ENCODE results near the gene FBXO9. TPM values are rescaled to one million over a fixed set of nuclear protein-coding genes. Genes with fewer than 3 reads are reported as not detected.
A peak's percentile ranks its signal among the peaks of the same experiment; 100 is the strongest.

The FBXO9 gene
- polyA plus RNA-seq, 2 of the 4 experiments (the other 2 are of a cell fraction): 32.1 to 67.6 TPM

DNA sequence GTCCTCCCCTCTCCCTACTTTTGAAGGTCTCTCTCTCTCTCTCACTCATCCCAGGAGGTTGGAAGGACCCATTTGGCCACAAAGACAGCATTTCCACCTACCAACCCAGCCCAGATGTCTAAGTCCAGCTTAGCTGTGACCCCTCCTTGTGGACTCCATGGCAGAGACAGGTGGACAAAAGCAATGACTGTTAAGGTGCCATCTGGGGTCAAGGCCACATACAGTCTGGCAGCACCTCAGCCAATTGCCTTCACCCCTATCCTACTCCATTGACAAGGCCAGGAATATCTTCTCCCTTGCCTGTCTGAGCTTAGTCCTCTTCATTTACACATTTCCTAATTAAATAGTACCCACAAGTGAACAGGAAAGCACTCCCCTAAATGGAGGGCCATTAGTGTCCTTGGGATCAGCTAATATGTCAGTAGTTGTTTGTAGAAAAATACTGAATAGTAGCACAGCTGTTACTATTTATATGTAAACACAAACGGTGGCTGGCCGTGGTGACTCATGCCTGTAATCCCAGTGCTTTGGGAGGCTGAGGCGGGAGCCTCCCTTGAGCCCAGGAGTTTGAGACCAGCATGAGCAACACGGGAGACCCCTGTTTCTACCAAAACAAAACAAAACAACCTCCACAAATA is 54.7 kb downstream of the FBXO9 start:
- Histone ChIP-seq H3K4me2 (peak overlapping the region; percentile 52), H3K4me3 (no peak overlapping the region), H3K27ac (peak overlapping the region in 1 of 2 experiments; percentile 42; a peak in 2 of 6 replicates), H3K9me3 (no peaks in the 10 kb centered on the region), H3K4me1 (peaks cover 18% of the 10 kb centered on the region)
- no peak for FAIRE-seq
- POLR2A ChIA-PET: no interaction called here
- 2% methylated on average over 4 of the region's 4 CpGs for WGBS (ENCODE audit: missing lambda C conversion rate)
- CTCF ChIA-PET: interaction anchor here (1.2 kb wide), 1 partner anchor 53 kb away, joined by 3 read pairs; no protein-coding TSS in a partner anchor
- TF ChIP-seq CBX8 (IDR thresholded peaks at IDR 0.05) (no peak), ZFP36 (IDR thresholded peaks at IDR 0.05; ENCODE audit: borderline replicate concordance, partially characterized antibody) (no peak), NR3C1 (IDR thresholded peaks at IDR 0.05) (no peak), JUNB (IDR thresholded peaks at IDR 0.05) (no peak), FOSL2 (IDR thresholded peaks at IDR 0.05) (no peak), FOSL2 (CRISPR knock-in tag; IDR thresholded peaks at IDR 0.05) (peak; percentile 80), ESRRA (IDR thresholded peaks at IDR 0.05; ENCODE audit: borderline replicate concordance, low read length) (no peak), KDM5A (IDR thresholded peaks at IDR 0.05) (no peak)
- TF ChIP-seq, protein P1, sequence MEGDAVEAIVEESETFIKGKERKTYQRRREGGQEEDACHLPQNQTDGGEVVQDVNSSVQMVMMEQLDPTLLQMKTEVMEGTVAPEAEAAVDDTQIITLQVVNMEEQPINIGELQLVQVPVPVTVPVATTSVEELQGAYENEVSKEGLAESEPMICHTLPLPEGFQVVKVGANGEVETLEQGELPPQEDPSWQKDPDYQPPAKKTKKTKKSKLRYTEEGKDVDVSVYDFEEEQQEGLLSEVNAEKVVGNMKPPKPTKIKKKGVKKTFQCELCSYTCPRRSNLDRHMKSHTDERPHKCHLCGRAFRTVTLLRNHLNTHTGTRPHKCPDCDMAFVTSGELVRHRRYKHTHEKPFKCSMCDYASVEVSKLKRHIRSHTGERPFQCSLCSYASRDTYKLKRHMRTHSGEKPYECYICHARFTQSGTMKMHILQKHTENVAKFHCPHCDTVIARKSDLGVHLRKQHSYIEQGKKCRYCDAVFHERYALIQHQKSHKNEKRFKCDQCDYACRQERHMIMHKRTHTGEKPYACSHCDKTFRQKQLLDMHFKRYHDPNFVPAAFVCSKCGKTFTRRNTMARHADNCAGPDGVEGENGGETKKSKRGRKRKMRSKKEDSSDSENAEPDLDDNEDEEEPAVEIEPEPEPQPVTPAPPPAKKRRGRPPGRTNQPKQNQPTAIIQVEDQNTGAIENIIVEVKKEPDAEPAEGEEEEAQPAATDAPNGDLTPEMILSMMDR (IDR thresholded peaks at IDR 0.05): no peak
- ATAC-seq: peak; percentile 66 to 82
- peak; percentile 17 to 44 for DNase-seq (ENCODE audit: low read depth in 1 of 2, low spot score in 1 of 2)

DNA sequence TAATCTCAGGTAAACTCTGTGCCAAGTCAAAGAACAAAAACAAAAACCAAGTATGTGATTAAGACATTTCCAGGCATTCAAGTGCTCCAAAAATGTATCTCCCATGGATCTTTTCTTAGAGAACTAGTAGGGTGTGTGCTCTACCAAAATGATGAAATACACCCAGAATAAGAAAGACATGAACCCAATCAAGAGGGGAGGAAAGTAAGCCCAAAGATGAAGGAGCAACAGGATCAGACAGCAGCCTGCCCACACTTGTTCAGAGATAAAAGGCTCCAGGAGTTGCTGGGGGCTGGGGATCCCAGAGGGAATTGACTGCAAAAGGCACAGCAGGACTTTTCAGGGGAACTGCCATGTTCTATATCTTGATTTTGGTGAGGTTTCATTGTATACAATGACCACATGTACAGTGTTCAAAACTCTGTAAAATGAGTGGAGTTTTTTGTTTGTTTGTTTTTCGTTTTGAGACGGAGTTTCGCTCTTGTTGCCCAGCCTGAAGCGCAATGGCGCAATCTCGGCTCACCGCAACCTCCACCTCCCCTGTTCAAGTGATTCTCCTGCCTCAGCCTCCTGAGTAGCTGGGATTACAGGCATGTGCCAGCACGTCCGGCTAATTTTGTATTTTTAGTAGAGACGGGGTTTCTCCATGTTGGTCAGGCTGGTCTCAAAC is 59.1 kb downstream of the FBXO9 start:
- Histone ChIP-seq H3K9me3 (no peaks in the 10 kb centered on the region), H3K27ac (no peak overlapping the region), H3K4me3 (no peak overlapping the region), H3K4me2 (no peak overlapping the region), H3K4me1 (peaks cover 14% of the 10 kb centered on the region)
- 89% methylated on average over 10 of the region's 10 CpGs for WGBS (ENCODE audit: missing lambda C conversion rate)
- FAIRE-seq (no peak), ATAC-seq (no peak), DNase-seq (ENCODE audit: low read depth in 1 of 2, low spot score in 1 of 2) (no peak)
- ChIA-PET POLR2A (no interaction called here), CTCF (no interaction called here)
- TF ChIP-seq NPAS2 (CRISPR knock-in tag; IDR thresholded peaks at IDR 0.05; ENCODE audit: borderline replicate concordance) (no peak), ZC3H11A (IDR thresholded peaks at IDR 0.05) (no peak), TP53 (CRISPR knock-in tag; IDR thresholded peaks at IDR 0.05) (no peak), RCOR1 (IDR thresholded peaks at IDR 0.05; ENCODE audit: low read depth, low read length) (no peak), KDM1A (IDR thresholded peaks at IDR 0.05; ENCODE audit: low read depth) (no peak), NFE2L2 (conservative IDR thresholded peaks at IDR 0.05; ENCODE audit: low read length) (no peak), MYC (IDR thresholded peaks at IDR 0.05; ENCODE audit: borderline replicate concordance, low read length) (no peak), POLR2A (IDR thresholded peaks at IDR 0.05; ENCODE audit: low read length) (no peak), HEYL (CRISPR knock-in tag; IDR thresholded peaks at IDR 0.05) (no peak)
- TF ChIP-seq, protein P1 (IDR thresholded peaks at IDR 0.05): no peak

DNA sequence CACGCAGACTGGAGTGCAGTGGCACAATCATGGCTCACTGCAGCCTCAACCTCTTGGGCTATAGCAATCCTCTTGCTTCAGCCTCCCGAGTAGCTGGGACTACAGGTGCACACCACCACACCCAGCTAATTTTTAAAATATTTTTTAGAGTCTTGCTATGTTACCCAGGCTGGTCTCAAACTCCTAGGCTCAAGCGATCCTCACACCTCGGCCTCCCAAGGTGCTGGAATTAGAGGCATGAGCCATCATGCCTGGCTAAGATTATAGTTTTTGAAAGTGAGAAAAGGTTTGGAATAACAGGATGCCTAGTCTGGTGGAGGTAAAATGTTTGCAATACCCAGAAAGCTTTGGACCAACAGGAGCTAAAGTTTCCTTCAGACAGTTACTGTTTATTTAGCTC is 60.1 kb downstream of the FBXO9 start:
- Histone ChIP-seq H3K27ac (no peak overlapping the region), H3K4me2 (no peak overlapping the region), H3K4me3 (no peak overlapping the region), H3K9me3 (no peaks in the 10 kb centered on the region), H3K4me1 (peaks cover 4% of the 10 kb centered on the region)
- CTCF ChIA-PET: interaction anchor here (1.0 kb wide), 1 partner anchor 9 kb away, joined by 3 read pairs; no protein-coding TSS in a partner anchor
- 63% methylated on average over 4 of the region's 4 CpGs for whole genome bisulfite sequencing (ENCODE audit: missing lambda C conversion rate)
- DNase-seq (ENCODE audit: low read depth in 1 of 2, low spot score in 1 of 2) (no peak), FAIRE-seq (no peak), ATAC-seq (no peak)
- POLR2A ChIA-PET: no interaction called here
- TF ChIP-seq, protein P2, sequence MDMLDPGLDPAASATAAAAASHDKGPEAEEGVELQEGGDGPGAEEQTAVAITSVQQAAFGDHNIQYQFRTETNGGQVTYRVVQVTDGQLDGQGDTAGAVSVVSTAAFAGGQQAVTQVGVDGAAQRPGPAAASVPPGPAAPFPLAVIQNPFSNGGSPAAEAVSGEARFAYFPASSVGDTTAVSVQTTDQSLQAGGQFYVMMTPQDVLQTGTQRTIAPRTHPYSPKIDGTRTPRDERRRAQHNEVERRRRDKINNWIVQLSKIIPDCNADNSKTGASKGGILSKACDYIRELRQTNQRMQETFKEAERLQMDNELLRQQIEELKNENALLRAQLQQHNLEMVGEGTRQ (IDR thresholded peaks at IDR 0.05): no peak
- TF ChIP-seq JUN (IDR thresholded peaks at IDR 0.05): no peak
- TF ChIP-seq, protein P3, sequence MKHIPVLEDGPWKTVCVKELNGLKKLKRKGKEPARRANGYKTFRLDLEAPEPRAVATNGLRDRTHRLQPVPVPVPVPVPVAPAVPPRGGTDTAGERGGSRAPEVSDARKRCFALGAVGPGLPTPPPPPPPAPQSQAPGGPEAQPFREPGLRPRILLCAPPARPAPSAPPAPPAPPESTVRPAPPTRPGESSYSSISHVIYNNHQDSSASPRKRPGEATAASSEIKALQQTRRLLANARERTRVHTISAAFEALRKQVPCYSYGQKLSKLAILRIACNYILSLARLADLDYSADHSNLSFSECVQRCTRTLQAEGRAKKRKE (CRISPR knock-in tag; IDR thresholded peaks at IDR 0.05; ENCODE audit: low read depth): no peak
- TF ChIP-seq KDM1A (IDR thresholded peaks at IDR 0.05; ENCODE audit: low read depth): no peak
- TF ChIP-seq TFCP2L1 (CRISPR knock-in tag; IDR thresholded peaks at IDR 0.05): no peak
- no peak for TF ChIP-seq NFE2L2 (conservative IDR thresholded peaks at IDR 0.05; ENCODE audit: low read length)
- TF ChIP-seq, protein P4, sequence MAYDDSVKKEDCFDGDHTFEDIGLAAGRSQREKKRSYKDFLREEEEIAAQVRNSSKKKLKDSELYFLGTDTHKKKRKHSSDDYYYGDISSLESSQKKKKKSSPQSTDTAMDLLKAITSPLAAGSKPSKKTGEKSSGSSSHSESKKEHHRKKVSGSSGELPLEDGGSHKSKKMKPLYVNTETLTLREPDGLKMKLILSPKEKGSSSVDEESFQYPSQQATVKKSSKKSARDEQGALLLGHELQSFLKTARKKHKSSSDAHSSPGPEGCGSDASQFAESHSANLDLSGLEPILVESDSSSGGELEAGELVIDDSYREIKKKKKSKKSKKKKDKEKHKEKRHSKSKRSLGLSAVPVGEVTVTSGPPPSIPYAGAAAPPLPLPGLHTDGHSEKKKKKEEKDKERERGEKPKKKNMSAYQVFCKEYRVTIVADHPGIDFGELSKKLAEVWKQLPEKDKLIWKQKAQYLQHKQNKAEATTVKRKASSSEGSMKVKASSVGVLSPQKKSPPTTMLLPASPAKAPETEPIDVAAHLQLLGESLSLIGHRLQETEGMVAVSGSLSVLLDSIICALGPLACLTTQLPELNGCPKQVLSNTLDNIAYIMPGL (CRISPR knock-in tag; IDR thresholded peaks at IDR 0.05; ENCODE audit: borderline replicate concordance): no peak
- TF ChIP-seq PHF8 (IDR thresholded peaks at IDR 0.05; ENCODE audit: borderline replicate concordance, low read depth): no peak
- TF ChIP-seq RCOR1 (IDR thresholded peaks at IDR 0.05; ENCODE audit: low read depth, low read length): no peak
- no peak for TF ChIP-seq GATA3 (IDR thresholded peaks at IDR 0.05; ENCODE audit: borderline replicate concordance)
- TF ChIP-seq FOSB (CRISPR knock-in tag; IDR thresholded peaks at IDR 0.05): no peak
